ENCODE data around the gene LGMN.

DNA sequence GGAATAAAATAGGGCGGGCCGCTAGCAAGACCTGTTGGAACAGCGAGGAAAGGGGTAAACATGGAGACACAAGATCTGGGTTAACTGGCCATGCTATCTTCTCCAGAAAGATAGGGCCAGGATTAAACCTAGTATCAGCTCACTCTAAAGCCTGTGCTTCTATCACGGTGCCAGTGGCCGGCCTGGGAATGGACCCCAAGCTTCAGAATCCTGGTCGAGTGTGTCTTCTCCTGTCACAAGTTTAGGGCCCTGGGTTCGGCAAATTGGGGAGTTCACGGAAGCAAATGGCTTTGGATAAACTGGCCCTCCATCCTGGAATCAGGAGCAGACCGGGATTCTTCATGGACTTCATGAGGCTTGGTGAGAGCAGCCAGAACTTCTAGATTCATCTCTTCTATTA is 82.2 kb downstream of the LGMN start:
- TF ChIP-seq CTCF (IDR thresholded peaks at IDR 0.05) = no peak
- no peak for TF ChIP-seq POLR2A (IDR thresholded peaks at IDR 0.05)
- no peak for TF ChIP-seq EP300 (IDR thresholded peaks at IDR 0.05; ENCODE audit: low read depth)
